Breast epithelium (tissue), 4 donors: ENCODE measurements around the gene IL1R2. TPM values are rescaled to one million over a fixed set of nuclear protein-coding genes. Genes with fewer than 3 reads are reported as not detected.

ENCODE experiments used
- DNase-seq, 2 donors: peaks; one replicate each; pipeline ENCODE4 v3.0.0-alpha.2; 2019; ENCODE audit warnings: low spot score in 2 of 2
- H3K27ac ChIP-seq, 2 donors: fragments of 200-600 bp; sonication (generic) in 1 of 2; one replicate each; pipeline ENCODE4 v1.5.1; 2016 to 2019; ENCODE audit warnings: mild to moderate bottlenecking in 1 of 2
- H3K27me3 ChIP-seq, 2 donors: fragments of 200-600 bp; sonication (generic) in 1 of 2; one replicate each; pipeline versions ENCODE4 v1.5.1 to v1.6.0; 2017 to 2019; ENCODE audit warnings: control low read depth in 1 of 2, mild to moderate bottlenecking in 1 of 2
- H3K36me3 ChIP-seq: fragments of 200-600 bp; one replicate; pipeline ENCODE4 v1.5.1; 2019
- H3K4me1 ChIP-seq, 2 donors: fragments of 200-600 bp; sonication (generic); one replicate each; pipeline ENCODE4 v1.5.1; 2016 to 2019; ENCODE audit warnings: control low read depth in 1 of 2
- H3K4me3 ChIP-seq, 3 donors: fragments of 200-600 bp; sonication (generic); 1 replicate in 2 of 3; 2 replicates in 1 of 3; pipeline ENCODE4 v1.5.1; 2016 to 2019; ENCODE audit warnings: mild to moderate bottlenecking in 3 of 3, moderate library complexity in 2 of 3
- H3K9me3 ChIP-seq, 2 donors: fragments of 200-600 bp; sonication (generic) in 1 of 2; one replicate each; pipeline ENCODE4 v1.5.1; 2016 to 2019; ENCODE audit warnings: control low read depth in 1 of 2
- CTCF ChIP-seq, 3 donors: fragments of 450-650 bp; IDR thresholded peaks; one replicate each; pipeline ENCODE4 v1.5.1; 2016 to 2017; ENCODE audit warnings: antibody characterized with exemption in 3 of 3, mild to moderate bottlenecking in 3 of 3, moderate library complexity in 3 of 3
- POLR2A ChIP-seq: fragments of 450-650 bp; IDR thresholded peaks from one replicate; pipeline ENCODE4 v1.6.1; 2016; ENCODE audit warnings: antibody characterized with exemption, mild to moderate bottlenecking, moderate library complexity
- POLR2AphosphoS5 ChIP-seq, 3 donors: sonication (generic); formaldehyde crosslinking; IDR thresholded peaks; one replicate each; pipeline ENCODE4 v1.6.1; 2017; ENCODE audit warnings: antibody characterized with exemption in 3 of 3
- intact Hi-C: fragments of 100-400 bp; cut with DNase I; formaldehyde crosslinking; loops from one replicate; pipeline ENCODE4 v1.15.1; 2023; ENCODE audit warnings: low total_unique reads
- total RNA-seq, 3 donors: library from RNA; depleted of rRNA; stranded (reverse); fragments of >200 nt; gene quantifications; one replicate each; pipeline ENCODE4 v1.1.0, GENCODE V29; 2016

Gene IL1R2
- total RNA-seq, 3 donors from 2014 or later, result 8.2 to 9.8 (median 8.2) TPM

DNA sequence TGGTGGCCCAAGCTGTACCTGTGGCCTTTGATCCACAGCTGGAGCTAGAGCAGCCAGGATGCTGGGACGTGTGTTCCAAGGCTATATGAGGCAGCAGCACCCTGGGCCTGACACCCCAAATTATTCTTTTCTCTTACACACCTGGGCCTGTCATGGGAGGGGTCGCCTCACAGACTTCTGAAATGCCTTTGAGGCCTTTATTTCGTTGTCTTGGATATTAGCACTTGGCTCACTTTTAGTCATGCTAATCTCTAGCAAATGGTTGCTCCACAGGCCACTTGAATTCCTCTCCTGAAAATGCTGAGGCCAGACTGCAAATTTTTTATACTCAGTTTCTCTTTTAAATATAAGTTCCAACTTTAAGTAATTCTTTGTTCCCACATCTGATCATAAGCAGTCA, 22.0 kb upstream of the IL1R2 start:
- DNase-seq, result no peak
- no peak for TF ChIP-seq CTCF (IDR thresholded peaks at IDR 0.05)
- no peak for TF ChIP-seq POLR2A
- no peak for TF ChIP-seq POLR2AphosphoS5 (IDR thresholded peaks at IDR 0.05)
- no peaks in the 10 kb centered on the region for H3K36me3 ChIP-seq

DNA sequence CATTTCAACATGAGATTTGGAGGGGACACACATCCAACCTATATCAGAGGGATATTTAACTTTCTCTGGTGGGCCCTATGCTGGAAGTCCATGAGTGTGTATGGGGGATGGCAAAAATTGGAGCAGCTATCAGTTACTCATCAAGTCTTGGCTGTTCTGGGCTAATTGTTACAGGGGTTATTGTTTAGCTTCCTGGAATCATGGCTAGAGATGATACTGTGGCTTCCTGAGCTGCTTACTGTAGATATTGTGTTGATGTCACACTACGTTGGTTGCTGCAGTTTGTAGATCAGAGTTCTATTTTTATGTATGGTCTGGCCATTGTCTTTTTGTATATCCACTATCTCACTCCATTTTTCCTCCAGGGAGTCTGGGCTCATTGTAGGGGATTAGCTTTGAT, 20.9 kb upstream of the IL1R2 start:
- H3K27me3 ChIP-seq, result no peaks in the 10 kb centered on the region
- no peak overlapping the region for H3K27ac ChIP-seq
- no peak for TF ChIP-seq POLR2A
- TF ChIP-seq POLR2AphosphoS5 (IDR thresholded peaks at IDR 0.05), result no peak
- TF ChIP-seq CTCF (IDR thresholded peaks at IDR 0.05), result no peak
- no peak overlapping the region for H3K4me3 ChIP-seq
- peaks cover 0 to 6% of the 10 kb centered on the region in 2 donors for H3K4me1 ChIP-seq
- H3K36me3 ChIP-seq, result no peaks in the 10 kb centered on the region
- DNase-seq, result no peak
- intact Hi-C loops, result no loop called here
- no peaks in the 10 kb centered on the region for H3K9me3 ChIP-seq

More for the DNA sequence above, 22.0 kb upstream of the IL1R2 start:
- intact Hi-C loops, result no loop called here
- Histone ChIP-seq H3K4me3 (no peak overlapping the region), H3K27me3 (no peaks in the 10 kb centered on the region), H3K27ac (no peak overlapping the region), H3K9me3 (no peaks in the 10 kb centered on the region), H3K4me1 (peaks cover 0 to 8% of the 10 kb centered on the region in 2 donors)

GRCh38 chr2:101971836-101972235, 19.9 kb upstream of the IL1R2 start:
- no peak for DNase-seq
- intact Hi-C loops, result no loop called here
- no peak overlapping the region for H3K4me3 ChIP-seq
- H3K9me3 ChIP-seq, result no peaks in the 10 kb centered on the region
- H3K4me1 ChIP-seq, result peaks cover 0 to 6% of the 10 kb centered on the region in 2 donors
- no peaks in the 10 kb centered on the region for H3K27me3 ChIP-seq
- H3K27ac ChIP-seq, result no peak overlapping the region
- no peak for TF ChIP-seq POLR2AphosphoS5 (IDR thresholded peaks at IDR 0.05)
- no peak for TF ChIP-seq CTCF (IDR thresholded peaks at IDR 0.05)
- TF ChIP-seq POLR2A, result no peak
- no peaks in the 10 kb centered on the region for H3K36me3 ChIP-seq

DNA sequence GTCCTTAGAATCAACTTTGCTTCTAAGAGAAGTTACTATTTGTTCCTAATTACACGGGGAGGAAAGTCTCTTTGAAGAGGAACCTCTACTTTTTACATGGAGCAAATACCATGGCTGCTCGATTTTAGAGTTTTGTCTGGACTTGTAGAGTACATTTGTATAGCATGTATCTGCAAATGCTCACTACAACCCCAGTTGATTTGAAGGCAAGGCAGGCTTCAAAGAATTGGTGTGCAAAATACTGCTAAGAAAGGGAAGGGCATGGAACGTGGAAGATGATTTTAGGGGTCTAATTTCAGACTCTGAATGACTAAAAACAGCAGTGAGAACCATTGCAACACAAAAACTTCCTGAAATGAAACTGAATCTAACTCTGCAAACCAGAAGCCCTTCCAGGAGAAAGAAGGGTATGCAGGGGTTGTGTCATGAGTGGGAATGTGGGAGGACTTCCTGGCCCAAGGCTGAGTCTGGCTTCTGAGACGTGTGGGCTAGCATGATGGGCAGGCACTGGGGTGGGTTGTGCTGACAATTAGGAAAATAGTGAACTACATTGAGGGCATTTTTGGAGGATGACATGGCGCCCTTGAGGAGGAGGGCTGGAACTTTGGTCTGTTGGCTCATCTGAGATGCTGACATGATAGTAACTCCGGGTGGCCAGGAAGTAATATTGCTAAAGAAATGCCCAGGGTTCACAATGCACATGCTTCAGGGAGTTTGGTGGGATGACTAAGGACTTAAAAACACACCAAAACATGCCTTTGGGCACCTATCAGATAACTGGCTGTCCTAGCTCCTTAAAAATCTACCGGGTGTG, 18.9 kb upstream of the IL1R2 start:
- Histone ChIP-seq H3K4me3 (no peak overlapping the region), H3K9me3 (no peaks in the 10 kb centered on the region), H3K4me1 (peaks cover 0 to 2% of the 10 kb centered on the region in 2 donors), H3K27me3 (no peaks in the 10 kb centered on the region), H3K27ac (peak overlapping the region in 1 of 2 donors; percentile 38), H3K36me3 (no peaks in the 10 kb centered on the region)
- intact Hi-C loops, result no loop called here
- DNase-seq, result no peak
- TF ChIP-seq POLR2AphosphoS5 (IDR thresholded peaks at IDR 0.05), result no peak
- TF ChIP-seq CTCF (IDR thresholded peaks at IDR 0.05), result no peak
- TF ChIP-seq POLR2A, result no peak

DNA sequence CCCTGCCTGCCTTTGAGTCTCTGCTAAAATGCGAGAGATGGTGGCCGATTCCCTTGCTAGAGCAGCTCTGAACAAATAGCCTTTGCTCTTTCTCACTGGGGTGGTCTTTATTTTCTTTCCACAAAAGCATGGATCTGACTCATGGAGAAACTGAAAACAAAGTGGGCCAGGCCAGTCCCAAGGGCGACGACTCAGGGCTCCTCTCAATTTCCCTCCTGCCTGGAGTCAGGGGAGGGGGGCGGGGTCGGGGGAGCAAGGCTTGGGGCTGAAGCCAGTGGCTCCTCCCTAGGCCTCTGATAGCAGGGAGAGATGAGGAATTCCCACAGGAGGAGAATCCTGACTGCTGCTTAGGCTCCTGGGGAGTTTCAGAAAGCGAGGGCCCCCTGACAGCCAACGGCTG, 17.1 kb upstream of the IL1R2 start:
- DNase-seq, result no peak
- no peaks in the 10 kb centered on the region for H3K27me3 ChIP-seq
- no peak overlapping the region for H3K4me3 ChIP-seq
- intact Hi-C loops, result no loop called here
- H3K36me3 ChIP-seq, result no peaks in the 10 kb centered on the region
- no peaks in the 10 kb centered on the region for H3K9me3 ChIP-seq
- H3K4me1 ChIP-seq, result no peaks in the 10 kb centered on the region
- H3K27ac ChIP-seq, result no peak overlapping the region
- TF ChIP-seq POLR2A, result no peak
- no peak for TF ChIP-seq POLR2AphosphoS5 (IDR thresholded peaks at IDR 0.05)
- TF ChIP-seq CTCF (IDR thresholded peaks at IDR 0.05), result no peak
